Measurements from ENCODE around the gene ZFHX2.

Gene ZFHX2

DNA sequence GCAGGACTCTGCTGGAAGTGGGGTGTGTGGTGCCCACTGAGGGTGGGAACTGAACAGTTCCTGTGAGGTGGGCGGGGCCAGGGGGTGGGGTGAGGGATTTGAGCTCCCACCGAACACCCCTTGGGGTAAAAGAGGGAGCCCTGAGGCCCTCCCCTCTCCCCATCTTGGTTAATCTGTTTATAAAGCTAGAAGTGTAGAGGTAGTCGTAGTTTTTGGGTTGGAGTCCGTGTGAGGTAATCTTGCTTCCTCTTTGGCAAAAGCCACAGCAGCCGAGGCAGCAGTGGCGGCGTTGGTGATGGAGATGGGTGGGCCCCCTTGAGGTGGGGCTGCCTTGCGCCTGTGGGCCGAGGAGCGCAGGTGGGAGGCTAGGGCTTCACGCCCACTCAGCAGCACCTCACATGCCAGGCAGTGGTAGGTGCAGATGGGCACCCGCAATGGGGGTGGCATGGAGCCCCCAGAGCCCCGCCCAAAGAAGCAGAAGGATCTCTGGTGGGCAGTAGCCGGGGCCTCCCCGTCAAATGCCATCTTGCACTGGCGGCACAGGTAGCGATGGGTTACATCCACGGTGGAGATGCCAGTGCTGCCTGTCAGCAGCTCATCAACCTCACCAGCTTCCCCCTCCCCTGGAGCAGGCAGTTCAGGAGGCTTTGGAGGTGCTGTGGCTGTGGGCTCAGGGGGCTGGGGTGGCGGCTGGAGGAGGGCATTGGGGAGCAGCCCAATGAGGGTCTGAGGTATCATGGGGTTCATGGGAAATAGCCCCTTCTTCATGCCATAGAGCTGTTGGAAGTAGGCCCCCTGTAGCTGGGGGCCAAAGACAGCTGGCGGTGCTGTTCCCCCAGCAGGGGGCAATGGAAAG, 29.6 kb downstream of the ZFHX2 start:
- H3K36me3 ChIP-seq: no peaks in the 10 kb centered on the region; the same call in 1 of the 2 replicates

DNA sequence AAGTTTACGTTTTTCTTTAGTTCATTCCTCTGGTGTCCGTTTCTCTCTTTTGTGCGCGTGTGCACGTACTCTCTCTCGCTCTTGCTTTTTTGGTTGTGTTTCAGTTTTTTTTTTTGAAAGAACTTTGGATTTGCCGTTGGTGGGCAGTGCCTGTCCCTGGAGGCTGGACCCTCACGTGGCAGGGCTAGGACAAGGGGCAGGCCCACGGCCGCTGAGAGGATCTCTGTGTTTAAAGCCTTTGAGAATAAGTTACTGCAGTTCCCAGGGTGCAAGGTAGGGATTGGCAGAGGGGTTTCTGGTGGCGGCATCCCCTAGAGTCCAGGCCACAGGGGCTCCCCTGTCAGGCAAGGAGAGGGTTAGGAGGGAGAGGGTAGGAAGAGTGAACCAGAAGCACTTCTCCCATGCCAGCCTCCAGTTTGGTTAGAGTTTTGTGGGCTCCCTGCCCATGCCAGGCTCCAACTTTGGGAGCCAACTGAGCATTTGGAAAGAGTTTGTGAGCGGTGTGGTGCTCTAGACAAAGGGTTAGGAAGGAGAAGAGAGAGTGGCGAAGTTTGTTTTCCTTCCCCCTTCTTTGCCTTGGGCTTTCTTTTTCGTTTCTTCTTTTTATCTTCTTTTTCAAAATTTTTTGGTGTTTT, 30.5 kb downstream of the ZFHX2 start:
- H3K4me3 ChIP-seq (ENCODE audit: low read depth, low read length): no peak overlapping the region
- no peak for DNase-seq
- TF ChIP-seq, protein P1, sequence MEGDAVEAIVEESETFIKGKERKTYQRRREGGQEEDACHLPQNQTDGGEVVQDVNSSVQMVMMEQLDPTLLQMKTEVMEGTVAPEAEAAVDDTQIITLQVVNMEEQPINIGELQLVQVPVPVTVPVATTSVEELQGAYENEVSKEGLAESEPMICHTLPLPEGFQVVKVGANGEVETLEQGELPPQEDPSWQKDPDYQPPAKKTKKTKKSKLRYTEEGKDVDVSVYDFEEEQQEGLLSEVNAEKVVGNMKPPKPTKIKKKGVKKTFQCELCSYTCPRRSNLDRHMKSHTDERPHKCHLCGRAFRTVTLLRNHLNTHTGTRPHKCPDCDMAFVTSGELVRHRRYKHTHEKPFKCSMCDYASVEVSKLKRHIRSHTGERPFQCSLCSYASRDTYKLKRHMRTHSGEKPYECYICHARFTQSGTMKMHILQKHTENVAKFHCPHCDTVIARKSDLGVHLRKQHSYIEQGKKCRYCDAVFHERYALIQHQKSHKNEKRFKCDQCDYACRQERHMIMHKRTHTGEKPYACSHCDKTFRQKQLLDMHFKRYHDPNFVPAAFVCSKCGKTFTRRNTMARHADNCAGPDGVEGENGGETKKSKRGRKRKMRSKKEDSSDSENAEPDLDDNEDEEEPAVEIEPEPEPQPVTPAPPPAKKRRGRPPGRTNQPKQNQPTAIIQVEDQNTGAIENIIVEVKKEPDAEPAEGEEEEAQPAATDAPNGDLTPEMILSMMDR (IDR thresholded peaks at IDR 0.05; ENCODE audit: low read depth, low read length): no peak
- no peaks in the 10 kb centered on the region for H3K4me1 ChIP-seq
- H3K36me3 ChIP-seq: no peaks in the 10 kb centered on the region; the same call in 1 of the 2 replicates
- no peaks in the 10 kb centered on the region for H3K27me3 ChIP-seq
- no peaks in the 10 kb centered on the region for H3K9me3 ChIP-seq

More for the DNA sequence above, 29.6 kb downstream of the ZFHX2 start:
- no peaks in the 10 kb centered on the region for H3K4me1 ChIP-seq
- H3K9me3 ChIP-seq: no peaks in the 10 kb centered on the region
- no peak for DNase-seq
- no peak overlapping the region for H3K4me3 ChIP-seq (ENCODE audit: low read depth, low read length)
- TF ChIP-seq, protein P1 (IDR thresholded peaks at IDR 0.05; ENCODE audit: low read depth, low read length): no peak
- H3K27me3 ChIP-seq: no peaks in the 10 kb centered on the region

DNA sequence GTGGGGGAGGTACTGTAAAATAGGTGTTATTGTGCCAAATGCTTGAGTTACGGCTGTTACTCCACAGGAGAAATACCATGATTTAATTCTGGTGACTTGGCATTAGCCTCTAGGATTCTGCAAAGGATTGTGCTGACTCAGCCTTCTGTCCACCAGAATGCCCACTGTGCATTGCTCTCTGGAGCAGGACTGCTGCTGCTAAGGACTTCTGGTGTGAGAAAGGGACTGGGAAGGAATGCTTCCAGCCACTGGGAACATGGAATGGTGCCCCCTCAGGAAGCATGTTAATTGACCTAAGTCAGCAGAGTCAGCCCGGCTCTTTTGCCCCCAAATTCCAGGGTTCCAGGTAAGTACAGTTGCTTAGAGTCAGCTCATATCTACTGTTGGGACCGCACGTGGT, 32.9 kb downstream of the ZFHX2 start:
- no peaks in the 10 kb centered on the region for H3K27me3 ChIP-seq
- H3K9me3 ChIP-seq: no peaks in the 10 kb centered on the region
- no peak overlapping the region for H3K4me3 ChIP-seq (ENCODE audit: low read depth, low read length)
- DNase-seq: no peak
- H3K4me1 ChIP-seq: no peaks in the 10 kb centered on the region
- H3K36me3 ChIP-seq: no peaks in the 10 kb centered on the region
- TF ChIP-seq, protein P1 (IDR thresholded peaks at IDR 0.05; ENCODE audit: low read depth, low read length): no peak

DNA sequence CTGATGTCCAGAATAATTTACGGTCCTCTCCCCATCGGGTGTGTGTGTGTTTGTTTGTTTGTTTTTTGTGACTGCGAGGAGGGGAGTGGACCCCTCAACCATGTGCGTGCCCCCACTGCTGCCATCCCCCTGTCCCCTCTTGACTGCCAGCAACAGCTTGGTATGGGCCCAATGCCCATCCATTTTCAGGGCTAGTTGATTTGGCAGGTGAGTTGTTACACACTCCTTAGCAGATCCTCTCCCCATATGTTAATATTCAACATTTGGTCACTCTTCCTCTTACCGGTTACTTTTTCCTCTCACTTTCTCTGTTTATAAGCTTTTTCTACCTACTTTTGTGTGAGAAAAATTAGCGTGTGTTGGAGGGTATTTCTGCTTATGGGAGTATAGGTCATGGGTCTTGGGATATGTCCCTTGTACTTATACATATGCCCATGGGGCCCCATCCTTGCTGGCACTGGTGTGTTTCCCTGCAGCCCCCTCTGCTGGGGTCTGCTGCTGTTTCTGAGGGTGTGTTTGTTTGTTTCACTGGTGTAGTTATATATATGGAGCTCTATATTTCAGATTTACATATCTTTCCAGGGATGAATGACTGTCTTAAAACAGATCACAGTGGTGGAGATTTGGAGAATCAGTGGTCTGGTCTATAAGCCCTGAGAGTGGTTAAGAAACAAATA, 33.8 kb downstream of the ZFHX2 start:
- no peak for DNase-seq
- Histone ChIP-seq H3K27me3 (no peaks in the 10 kb centered on the region), H3K9me3 (no peaks in the 10 kb centered on the region), H3K4me1 (no peaks in the 10 kb centered on the region), H3K4me3 (ENCODE audit: low read depth, low read length) (no peak overlapping the region), H3K36me3 (no peaks in the 10 kb centered on the region)
- TF ChIP-seq, protein P1 (IDR thresholded peaks at IDR 0.05; ENCODE audit: low read depth, low read length): peak; percentile 15; the same call in 1 of the 2 replicates

DNA sequence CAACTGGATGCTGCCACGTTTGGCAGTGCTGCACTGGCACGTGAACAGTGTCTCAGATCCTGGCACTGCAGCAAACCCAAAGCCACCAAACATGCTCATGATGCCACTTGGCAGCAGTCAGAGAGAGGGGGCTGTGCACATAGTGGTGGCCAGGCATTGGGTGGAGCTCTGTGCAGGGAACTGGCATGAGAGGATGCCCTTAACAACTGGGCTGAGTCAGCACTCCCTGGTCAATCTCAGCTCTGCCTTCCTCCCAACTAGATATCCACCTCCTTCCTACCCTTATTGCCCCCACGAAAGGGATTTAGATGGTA, 37.0 kb downstream of the ZFHX2 start:
- H3K36me3 ChIP-seq: no peaks in the 10 kb centered on the region
- no peak for DNase-seq
- H3K9me3 ChIP-seq: no peaks in the 10 kb centered on the region
- no peaks in the 10 kb centered on the region for H3K27me3 ChIP-seq
- TF ChIP-seq, protein P1 (IDR thresholded peaks at IDR 0.05; ENCODE audit: low read depth, low read length): no peak
- H3K4me3 ChIP-seq (ENCODE audit: low read depth, low read length): no peak overlapping the region
- no peaks in the 10 kb centered on the region; the same call in 1 of the 2 replicates for H3K4me1 ChIP-seq
